K562 (cell line): ENCODE data around the gene RFESD.

ENCODE experiments used
- CEBPB ChIP-seq: fragments of 450-650 bp; IDR thresholded peaks from 2 replicates; pipeline ENCODE4 v1.6.1; 2016; ENCODE audit warnings: missing genetic modification characterization, missing compliant biosample characterization
- CEBPG ChIP-seq, 3 experiments: fragments of 200-800 bp in 1 of 3; sonication (Bioruptor generic) in 1 of 3; sonication (generic) in 1 of 3; formaldehyde crosslinking in 1 of 3; IDR thresholded peaks in 2 of 3; conservative IDR thresholded peaks in 1 of 3; 2 replicates each; pipeline versions ENCODE4 v1.6.1 to v1.8.0; 2016 to 2022; ENCODE audit warnings: missing compliant biosample characterization in 2 of 3, missing genetic modification characterization in 2 of 3, mild to moderate bottlenecking in 1 of 3, missing genetic modification reagents in 1 of 3
- CTCF ChIP-seq, 3 experiments: IDR thresholded peaks in 2 of 3; conservative IDR thresholded peaks in 1 of 3; 2 replicates each; pipeline ENCODE4 v1.5.1; 2011 to 2012; ENCODE audit warnings: low read length in 3 of 3, mild to moderate bottlenecking in 3 of 3, control low read depth in 2 of 3, improper control_type of control experiment in 1 of 3, inconsistent platforms in 1 of 3, low read depth in 1 of 3, mixed read lengths in 1 of 3, moderate library complexity in 1 of 3; ENCODE audit not compliant: insufficient read depth in 2 of 3
- KDM1A ChIP-seq, 2 experiments: fragments of 450-650 bp; IDR thresholded peaks; 2 replicates each; pipeline ENCODE4 v1.6.1; 2016; ENCODE audit warnings: mild to moderate bottlenecking in 2 of 2
- RBM22 ChIP-seq: fragments of 200-400 bp; formaldehyde crosslinking; IDR thresholded peaks from 2 replicates; pipeline ENCODE4 v1.6.1; 2018; ENCODE audit warnings: low read length, low read depth; ENCODE audit not compliant: poor library complexity, severe bottlenecking

DNA sequence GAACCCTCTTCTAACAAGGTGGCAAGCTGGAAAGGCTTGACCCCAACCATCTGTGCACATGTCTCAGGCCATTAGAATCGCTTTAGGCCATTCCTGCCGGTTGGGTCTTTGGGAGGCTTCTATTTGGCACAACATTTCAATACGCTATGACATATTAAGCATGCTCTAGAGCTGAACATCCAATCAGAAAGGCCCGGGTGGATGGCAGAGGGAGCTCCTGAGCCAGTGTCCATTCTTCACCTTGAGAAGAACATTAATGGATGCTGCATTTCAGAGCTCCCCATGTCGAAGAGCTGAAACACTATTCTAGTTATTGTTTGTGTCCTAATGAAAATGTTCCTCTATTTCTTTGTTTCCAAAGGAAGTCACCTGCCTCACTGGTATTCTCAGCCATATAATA lies 23.4 kb downstream of the RFESD start:
- no peak for TF ChIP-seq CEBPG (CRISPR knock-in tag; IDR thresholded peaks at IDR 0.05)
- TF ChIP-seq CEBPG (tag; conservative IDR thresholded peaks at IDR 0.05 in 1 of 2, IDR thresholded peaks at IDR 0.05 in 1 of 2): no peak
- TF ChIP-seq CEBPB (tag): no peak
- no peak for TF ChIP-seq RBM22
- no peak for TF ChIP-seq KDM1A (IDR thresholded peaks at IDR 0.05)
- peak in 1 of 3 experiments; percentile 41; a peak in 2 of 6 replicates for TF ChIP-seq CTCF (IDR thresholded peaks at IDR 0.05 in 2 of 3, conservative IDR thresholded peaks at IDR 0.05 in 1 of 3; ENCODE audit: insufficient read depth in 2 of 3, low read depth in 1 of 3, low read length in 3 of 3)
